ENCODE data around the gene CHMP2A.

Gene CHMP2A

GRCh38 chr19:58549664-58550361, 5.1 kb downstream of the CHMP2A start:
- Histone ChIP-seq H4K20me1 (ENCODE audit: insufficient read depth, low read length) (peaks cover 57% of the 10 kb centered on the region), H3K9ac (ENCODE audit: low read length) (no peak overlapping the region), H3K36me3 (replicated peaks; ENCODE audit: low read depth, low read length) (peaks cover 88% of the 10 kb centered on the region), H3K4me1 (ENCODE audit: low read length) (peaks cover 25% of the 10 kb centered on the region), H3K27me3 (ENCODE audit: low read depth, low read length) (no peaks in the 10 kb centered on the region), H3K4me2 (ENCODE audit: low read length) (no peak overlapping the region), H2AFZ (ENCODE audit: low read depth, low read length) (no peak overlapping the region), H3K79me2 (ENCODE audit: low read length) (peaks cover 77% of the 10 kb centered on the region), H3K27ac (ENCODE audit: low read length) (no peak overlapping the region), H3K4me3 (ENCODE audit: low read length) (no peak overlapping the region), H3K9me3 (ENCODE audit: insufficient read depth, low read length) (no peaks in the 10 kb centered on the region)
- TF ChIP-seq EZH2phosphoT487 (IDR thresholded peaks at IDR 0.05; ENCODE audit: low read depth): no peak
- no peak for TF ChIP-seq CTCF (IDR thresholded peaks at IDR 0.05; ENCODE audit: low read depth, low read length)

GRCh38 chr19:58548859-58549663, 5.8 kb downstream of the CHMP2A start:
- Histone ChIP-seq H3K79me2 (ENCODE audit: low read length) (peaks cover 77% of the 10 kb centered on the region), H3K9ac (ENCODE audit: low read length) (no peak overlapping the region), H3K9me3 (ENCODE audit: insufficient read depth, low read length) (no peaks in the 10 kb centered on the region), H2AFZ (ENCODE audit: low read depth, low read length) (no peak overlapping the region), H4K20me1 (ENCODE audit: insufficient read depth, low read length) (peaks cover 59% of the 10 kb centered on the region), H3K4me1 (ENCODE audit: low read length) (peaks cover 22% of the 10 kb centered on the region), H3K27ac (ENCODE audit: low read length) (no peak overlapping the region), H3K36me3 (replicated peaks; ENCODE audit: low read depth, low read length) (peaks cover 86% of the 10 kb centered on the region), H3K4me2 (ENCODE audit: low read length) (no peak overlapping the region), H3K4me3 (ENCODE audit: low read length) (no peak overlapping the region), H3K27me3 (ENCODE audit: low read depth, low read length) (no peaks in the 10 kb centered on the region)
- no peak for TF ChIP-seq EZH2phosphoT487 (IDR thresholded peaks at IDR 0.05; ENCODE audit: low read depth)
- no peak for TF ChIP-seq CTCF (IDR thresholded peaks at IDR 0.05; ENCODE audit: low read depth, low read length)

GRCh38 chr19:58547323-58548312, 7.3 kb downstream of the CHMP2A start:
- H2AFZ ChIP-seq (ENCODE audit: low read depth, low read length): no peak overlapping the region
- H4K20me1 ChIP-seq (ENCODE audit: insufficient read depth, low read length): peaks cover 59% of the 10 kb centered on the region
- no peak overlapping the region for H3K4me2 ChIP-seq (ENCODE audit: low read length)
- H3K4me1 ChIP-seq (ENCODE audit: low read length): peaks cover 15% of the 10 kb centered on the region
- H3K79me2 ChIP-seq (ENCODE audit: low read length): peaks cover 71% of the 10 kb centered on the region
- no peaks in the 10 kb centered on the region for H3K9me3 ChIP-seq (ENCODE audit: insufficient read depth, low read length)
- H3K4me3 ChIP-seq (ENCODE audit: low read length): no peak overlapping the region
- H3K27ac ChIP-seq (ENCODE audit: low read length): no peak overlapping the region
- TF ChIP-seq EZH2phosphoT487 (IDR thresholded peaks at IDR 0.05; ENCODE audit: low read depth) (no peak), CTCF (IDR thresholded peaks at IDR 0.05; ENCODE audit: low read depth, low read length) (no peak)
- H3K36me3 ChIP-seq (replicated peaks; ENCODE audit: low read depth, low read length): peaks cover 78% of the 10 kb centered on the region
- H3K9ac ChIP-seq (ENCODE audit: low read length): no peak overlapping the region
- peaks cover 2% of the 10 kb centered on the region for H3K27me3 ChIP-seq (ENCODE audit: low read depth, low read length)
